Activated CD8-positive, alpha-beta memory T cell treated with anti-CD3 and anti-CD28 coated beads for 24 hours (primary cell): ENCODE results near the gene TBX1.

Source experiments
- DNase-seq: peaks from one replicate; pipeline ENCODE4 v3.0.0-alpha.2; 2020

TBX1 gene

DNA sequence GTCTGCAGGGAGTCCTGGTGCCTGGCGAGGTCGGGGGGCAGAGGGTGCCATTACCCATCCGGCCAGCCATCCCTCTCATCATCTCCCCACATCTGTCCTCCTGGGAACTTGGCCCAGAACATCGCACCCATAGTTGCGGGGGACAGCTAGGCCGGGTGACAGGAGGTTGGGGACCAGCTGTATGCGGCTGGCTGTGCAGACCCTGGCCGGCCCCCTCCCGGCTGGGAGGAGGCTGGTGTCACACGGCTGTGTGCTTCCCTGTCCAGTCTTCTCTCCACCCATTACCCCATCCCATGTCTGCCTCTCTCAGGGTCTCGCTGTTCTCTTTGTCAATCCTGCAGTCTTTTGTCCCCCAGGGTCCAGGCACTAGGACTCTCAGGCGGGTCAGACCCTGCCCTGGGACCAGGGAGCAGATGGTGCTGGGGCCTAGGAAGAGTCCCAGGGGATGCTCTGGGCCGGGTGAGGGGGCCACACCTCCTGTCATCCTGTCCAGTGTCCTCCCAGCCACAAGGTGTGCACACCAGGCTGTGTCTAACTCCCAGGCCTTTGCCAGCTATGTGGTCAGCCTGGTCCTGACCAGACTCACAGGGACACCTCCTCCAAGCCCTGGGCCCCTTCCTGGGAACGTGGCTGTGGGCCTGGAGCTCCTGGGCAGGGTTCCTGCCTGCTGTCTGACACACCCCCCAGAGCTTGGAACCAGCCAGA lies 6.4 kb upstream of the TBX1 start:
- DNase-seq = no peak

DNA sequence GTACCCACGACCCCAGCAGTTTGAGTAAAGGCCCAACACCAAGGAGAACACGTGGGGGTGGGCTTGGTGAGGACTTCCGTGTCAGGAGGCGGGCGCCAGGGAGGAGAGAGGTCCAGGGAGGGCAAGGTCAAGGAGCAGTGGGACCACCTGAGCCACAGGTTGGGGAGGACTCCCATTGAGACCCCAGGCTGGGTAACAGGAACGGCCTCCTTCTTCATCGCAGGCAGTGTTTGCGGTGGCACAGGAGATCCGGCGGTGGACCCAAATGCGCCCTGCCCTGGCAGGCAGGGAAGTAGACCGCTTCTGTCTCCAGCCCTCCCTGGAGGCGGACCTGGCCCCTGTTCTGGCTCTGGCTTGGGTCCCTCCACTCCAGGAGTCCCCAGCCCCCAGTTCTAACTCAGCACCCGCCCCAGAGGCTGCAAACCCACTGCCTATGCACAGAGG lies 5.9 kb upstream of the TBX1 start:
- DNase-seq = no peak

DNA sequence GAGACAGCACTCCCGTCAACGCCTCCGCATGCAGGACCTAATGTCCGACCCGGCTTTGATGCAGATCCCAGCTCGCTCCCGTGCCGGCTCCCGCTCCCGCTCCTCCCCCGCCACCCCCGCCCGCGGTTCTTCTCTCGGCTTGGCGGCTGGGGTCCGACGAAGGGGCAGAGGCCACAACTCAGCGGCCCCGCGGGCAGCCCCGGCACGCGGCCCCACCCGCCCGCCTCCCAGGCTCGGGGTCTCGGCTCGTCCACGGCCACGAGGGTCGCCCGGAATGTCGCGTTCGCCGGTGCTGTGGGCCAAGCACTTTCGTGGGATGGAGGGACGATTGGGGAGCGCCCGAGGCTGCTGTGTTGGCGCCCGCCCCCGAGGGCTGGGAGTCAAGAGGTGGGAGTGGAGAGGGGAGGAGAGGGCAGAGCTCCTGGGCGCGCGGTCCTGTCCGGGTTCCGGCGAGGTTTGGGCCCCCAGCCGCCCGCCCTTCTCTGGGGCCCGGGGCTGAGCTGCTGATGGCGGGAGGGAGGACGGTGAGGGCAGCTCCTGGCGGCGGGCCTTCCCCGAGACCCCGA lies 5.3 kb upstream of the TBX1 start:
- no peak for DNase-seq

DNA sequence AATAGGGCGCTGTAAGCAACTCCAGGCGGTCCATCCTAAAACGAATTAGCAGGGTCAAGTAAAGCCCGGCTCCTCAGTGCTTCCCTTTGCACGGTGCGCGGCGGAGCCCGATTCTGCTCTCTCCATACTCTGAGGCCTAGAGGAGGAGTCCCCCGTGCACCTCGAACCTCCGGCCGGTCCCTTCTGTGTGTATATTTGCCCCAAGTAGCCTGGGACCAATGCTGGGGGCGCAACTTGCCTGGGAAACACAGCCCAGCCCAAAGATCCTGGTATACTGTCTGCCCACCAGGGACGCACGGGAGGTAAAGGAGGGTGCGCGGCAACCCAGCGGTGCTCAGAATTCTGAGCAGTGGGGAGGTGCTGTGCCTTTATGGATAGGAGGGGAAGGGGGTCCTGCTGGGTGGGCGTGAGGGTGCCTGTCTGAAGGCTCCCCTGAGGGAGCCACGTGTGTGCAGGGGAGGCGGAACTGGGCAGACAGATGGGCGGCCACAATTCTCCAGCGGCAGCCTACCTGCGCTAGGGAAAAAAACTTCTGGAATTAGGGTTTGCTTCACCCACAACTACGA lies 4.8 kb upstream of the TBX1 start:
- DNase-seq = no peak

DNA sequence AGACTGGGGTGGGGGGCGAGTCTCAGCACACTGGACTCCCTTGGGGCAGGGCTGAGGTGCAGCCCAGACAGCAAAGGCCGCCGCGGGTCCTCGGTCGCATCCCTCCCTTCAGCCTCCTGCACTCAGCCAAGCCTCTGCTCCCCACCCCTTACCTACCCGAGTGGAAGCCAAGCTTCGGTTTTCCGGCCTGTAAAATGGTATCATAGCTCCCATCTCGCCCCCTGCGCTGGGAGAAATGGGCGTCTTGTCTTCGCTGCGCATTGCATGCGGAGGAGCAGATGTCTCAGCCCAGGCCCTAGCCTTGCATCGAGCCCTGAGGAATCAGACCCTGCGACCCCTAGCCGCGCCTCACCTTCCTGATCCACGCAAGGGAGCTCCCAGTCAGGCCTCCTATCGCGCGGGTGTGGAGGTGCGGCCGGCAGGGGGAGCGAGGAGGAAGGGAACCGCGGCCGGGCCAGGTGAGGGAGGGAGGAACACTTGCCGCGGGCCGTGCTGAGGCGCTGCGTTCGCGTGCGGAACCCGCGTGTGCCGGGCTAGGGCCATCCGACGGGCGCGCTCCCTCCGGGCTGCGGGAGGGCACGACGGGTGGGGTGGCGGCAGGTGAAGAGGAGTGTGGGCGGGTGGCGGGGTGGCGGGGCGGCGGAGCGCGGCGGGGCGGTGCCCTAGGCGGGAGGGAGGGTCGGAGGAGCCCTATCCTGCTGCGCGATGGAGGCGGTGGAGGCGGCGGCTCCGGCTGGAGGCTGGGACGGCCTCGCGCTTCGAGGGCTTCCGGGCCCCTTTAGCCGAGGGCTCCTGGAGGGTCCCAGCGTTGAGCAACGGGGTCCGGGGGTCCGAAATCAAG lies 4.1 kb upstream of the TBX1 start:
- peak; percentile 81 for DNase-seq

DNA sequence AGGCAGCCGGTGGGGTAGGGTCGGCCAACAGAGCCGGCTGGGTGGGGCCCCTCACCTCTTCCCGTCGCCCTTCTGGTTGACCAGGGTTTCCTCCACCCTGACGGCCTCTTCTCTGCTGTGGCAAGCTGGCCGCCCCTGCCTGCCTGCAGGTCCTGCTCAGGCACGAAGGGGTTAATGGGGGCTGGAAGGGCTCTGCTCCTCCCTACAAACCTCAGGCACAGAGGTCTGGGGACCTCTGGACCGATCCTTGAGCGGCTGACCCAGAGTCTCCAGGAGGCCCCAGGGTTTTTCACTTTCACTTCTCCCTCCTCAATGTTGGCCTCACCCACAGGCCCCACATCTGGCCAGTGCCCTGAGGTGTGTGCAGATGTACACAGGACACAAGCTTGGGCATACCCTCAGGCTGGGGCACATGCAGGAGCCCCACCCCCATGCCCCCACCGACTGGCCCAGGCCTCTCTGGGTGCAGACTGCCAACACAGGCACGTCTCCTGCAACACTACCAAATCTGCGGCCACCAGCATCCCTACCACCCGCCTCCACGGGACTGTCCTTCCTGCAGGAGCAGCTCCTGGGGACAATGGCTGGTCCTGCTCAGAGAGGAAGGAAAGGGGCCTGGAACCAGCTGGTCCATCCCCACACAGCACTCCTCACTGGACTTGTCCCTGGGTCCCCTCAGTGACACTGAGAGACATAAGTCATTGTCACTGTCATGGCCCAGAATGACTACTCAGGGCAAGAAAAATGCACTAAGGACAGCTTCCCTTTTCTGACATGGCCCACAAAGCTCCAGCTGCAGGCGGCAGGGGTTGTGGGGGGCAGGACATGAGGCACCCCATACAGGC lies 3.2 kb upstream of the TBX1 start:
- DNase-seq = no peak

DNA sequence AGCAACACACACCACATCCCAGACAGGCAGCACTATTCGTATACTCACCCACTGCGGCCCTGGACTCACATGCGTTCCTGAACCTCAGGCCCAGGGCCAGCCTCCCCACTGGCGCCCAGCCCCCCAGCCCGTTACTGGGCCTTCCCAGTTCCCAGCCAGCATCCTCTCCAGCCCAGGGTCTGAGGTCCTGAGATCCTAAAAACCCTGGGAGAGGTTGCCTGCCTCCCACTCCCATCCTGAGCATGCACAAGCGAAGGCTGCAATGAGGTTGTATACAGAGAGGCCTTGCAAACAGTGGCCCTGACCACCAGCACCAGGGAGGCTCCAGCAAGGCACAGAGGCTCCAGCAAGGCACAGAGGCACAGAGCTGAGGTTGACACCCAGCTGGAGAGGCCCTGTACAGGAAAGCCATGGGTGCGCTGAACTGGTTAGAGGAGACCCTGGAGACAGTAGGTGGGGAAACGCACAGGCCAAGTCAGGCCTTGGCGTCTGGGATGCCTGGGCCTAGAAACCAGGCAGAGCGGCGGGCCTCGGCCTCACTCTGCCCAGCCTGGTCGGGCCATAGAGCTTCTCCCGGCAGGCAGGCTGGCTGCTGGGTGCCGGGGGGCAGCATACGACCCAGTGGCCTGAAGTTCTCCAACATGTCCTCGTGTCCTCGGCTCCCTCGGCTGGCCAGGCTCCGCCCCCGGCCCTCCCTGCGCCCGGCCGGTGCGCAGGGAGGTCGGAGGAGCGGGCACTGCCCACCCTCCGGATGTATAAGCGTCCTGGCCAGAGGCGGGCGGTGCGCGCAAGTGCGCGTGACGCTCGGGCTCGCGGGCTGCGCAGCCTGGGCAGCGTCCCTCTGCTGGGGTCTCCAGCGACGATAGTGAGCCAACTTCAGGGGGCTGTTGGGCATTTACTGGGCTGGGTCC lies 2.3 kb upstream of the TBX1 start:
- no peak for DNase-seq

DNA sequence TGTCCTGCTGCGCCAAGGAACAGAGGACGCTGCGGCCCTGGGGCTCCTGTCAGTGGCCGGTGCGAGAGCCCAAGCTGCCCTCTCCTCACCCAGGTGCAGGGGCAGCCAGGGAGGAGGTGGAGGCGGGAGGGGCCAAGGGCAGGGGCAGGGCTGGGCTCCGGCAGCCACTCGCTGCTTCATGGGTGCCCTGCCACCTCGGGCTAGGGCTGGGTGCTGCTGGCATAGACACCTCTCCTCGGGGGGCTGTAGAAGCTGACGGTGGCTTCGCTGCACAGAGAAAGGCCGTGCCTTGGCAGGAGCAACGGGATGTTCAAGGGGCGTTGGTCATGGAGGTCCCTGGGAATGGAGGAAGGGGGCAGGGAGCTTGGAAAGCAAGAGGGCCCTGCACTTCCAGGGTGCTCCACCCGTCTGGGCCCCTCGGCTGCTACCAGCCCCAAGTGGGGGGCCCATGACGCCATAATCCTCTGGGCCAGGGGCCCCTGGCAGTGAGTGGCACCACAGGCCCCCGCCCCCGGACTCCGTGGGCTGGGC lies 1.6 kb upstream of the TBX1 start:
- DNase-seq = no peak

DNA sequence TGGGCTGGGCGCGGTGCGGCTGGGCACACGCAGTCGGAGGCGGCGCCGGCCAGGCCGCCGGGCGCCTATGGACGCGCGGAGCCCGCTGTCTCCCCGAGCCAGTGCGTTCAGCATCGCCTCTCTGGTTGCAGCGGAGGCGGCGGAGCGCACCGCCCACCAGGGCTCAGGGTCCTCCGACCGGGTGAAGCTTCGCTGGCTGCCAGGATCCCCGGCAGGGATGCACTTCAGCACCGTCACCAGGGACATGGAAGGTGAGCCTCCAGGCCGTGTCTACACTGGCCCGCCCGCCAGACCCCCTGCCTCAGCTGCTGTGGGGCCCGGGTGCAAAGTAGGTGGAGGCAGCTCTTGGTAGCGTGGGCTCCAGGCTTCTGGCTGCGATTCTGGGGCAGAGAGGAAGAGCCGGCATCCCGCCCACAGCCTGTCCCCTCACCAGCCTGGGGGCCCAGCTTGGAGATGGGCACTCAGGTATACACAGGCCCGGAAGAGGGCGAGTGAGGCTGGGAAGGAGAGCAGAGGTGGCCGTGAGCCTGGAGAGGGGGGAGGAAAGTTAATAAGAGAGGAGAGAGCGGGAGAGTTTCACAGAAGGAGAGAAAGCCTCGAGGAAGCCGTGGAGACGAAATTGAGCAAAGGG lies 1.0 kb upstream of the TBX1 start:
- DNase-seq = no peak

DNA sequence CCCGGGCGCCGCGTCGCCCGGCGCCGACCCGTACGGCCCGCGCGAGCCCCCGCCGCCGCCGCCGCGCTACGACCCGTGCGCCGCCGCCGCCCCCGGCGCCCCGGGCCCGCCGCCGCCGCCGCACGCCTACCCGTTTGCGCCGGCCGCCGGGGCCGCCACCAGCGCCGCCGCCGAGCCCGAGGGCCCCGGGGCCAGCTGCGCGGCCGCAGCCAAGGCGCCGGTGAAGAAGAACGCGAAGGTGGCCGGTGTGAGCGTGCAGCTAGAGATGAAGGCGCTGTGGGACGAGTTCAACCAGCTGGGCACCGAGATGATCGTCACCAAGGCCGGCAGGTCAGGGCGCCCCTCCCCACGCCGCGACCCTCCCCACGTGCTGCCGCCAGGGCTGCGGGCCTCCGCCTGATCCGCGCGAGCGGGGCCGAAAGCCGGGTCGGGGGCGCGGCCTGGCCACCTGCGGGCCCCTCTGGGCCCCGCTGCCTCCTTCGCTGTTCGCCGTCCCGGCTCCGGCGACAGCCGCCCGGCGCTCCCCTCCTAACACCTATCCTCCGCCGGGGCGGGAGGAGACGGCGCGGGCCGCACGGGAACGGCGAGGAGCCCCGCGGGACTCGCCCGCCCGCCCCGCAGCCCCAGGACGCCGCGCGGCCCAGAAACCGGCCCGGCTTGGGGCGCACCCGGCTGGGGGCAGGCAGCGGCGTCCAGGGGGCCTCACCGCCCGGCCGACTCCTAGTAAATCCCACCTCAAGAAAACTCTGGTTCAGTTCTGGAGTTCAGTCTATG lies 560 bp downstream of the TBX1 start:
- no peak for DNase-seq

DNA sequence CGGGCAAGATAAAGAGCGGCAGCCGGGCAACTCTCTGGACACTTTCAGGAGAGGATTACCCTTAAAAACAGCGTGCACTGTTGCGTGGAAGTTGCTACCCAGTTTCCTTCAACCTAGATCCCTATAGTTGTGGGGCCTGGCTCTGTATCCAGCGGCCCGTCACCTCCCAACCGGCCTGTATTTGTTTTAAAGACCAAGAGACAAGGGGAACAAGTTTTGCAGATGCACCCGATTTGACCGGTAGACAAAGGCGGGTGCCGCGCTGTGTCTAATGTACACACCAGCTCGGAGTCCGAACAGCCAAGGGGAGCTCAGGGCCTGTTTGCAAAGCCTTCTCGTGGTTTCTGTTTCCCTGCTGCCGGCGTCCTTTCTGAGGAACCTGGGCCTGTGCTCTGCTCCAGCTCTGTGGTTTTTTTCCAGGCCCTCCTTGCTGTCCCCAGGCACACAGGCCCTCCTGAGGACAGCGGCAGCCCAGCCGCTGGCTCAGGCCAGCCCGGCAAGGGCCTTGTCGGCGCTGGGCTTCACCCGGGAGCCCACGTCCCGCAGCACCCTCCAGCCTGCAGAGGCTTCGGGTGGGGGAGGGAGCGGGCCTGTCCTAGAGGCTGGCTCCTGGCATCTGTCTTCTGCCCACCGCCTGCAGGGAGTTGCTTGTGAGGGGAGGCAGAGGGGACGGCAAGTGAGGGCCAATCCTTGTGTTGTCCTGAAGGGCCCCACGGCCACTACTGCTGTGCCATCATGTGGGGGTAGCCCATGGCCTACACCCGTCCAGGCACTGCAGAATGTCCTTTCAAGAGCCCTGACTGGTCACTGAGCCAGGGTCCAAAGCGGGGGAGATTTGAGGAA lies 1.4 kb downstream of the TBX1 start:
- DNase-seq = no peak

DNA sequence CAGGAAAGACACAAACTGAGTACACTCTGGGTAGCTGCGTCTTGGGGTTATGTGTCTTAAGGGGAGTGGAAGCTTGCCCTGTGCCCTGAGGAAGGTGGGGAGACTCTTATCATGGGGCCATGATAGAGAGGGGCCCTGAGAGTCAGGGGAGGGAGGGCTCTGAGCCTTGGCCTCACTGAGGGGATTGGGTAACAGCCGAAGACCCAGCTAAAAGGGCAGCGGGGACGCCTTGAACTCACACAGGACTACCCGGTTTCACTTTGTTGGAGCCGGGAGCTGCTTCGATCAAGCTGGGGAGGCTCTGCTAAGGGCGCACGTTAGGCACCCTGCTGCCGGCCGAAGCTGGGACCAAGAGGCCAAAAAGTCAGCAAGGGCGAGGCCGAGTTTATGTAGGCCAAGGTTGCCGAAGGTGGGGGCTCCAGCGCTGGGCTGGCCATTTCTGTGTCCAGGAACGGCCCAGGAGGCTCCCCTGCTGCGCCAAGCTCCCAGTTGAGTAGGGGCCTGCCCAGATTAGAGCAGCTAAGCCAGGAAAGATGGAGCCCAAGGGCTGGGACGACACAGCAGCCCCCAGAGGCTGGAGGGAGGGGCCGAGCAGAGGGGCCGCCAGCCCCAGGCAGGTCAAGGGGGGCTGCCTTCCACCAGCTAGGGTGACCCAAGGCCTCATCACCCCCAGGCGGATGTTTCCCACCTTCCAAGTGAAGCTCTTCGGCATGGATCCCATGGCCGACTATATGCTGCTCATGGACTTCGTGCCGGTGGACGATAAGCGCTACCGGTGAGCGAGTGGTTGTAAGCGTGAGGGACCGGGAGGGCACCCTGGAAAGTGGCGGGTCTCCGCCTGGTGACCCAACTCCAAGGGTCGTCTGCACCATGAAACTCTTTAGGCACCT lies 2.2 kb downstream of the TBX1 start:
- DNase-seq = no peak

DNA sequence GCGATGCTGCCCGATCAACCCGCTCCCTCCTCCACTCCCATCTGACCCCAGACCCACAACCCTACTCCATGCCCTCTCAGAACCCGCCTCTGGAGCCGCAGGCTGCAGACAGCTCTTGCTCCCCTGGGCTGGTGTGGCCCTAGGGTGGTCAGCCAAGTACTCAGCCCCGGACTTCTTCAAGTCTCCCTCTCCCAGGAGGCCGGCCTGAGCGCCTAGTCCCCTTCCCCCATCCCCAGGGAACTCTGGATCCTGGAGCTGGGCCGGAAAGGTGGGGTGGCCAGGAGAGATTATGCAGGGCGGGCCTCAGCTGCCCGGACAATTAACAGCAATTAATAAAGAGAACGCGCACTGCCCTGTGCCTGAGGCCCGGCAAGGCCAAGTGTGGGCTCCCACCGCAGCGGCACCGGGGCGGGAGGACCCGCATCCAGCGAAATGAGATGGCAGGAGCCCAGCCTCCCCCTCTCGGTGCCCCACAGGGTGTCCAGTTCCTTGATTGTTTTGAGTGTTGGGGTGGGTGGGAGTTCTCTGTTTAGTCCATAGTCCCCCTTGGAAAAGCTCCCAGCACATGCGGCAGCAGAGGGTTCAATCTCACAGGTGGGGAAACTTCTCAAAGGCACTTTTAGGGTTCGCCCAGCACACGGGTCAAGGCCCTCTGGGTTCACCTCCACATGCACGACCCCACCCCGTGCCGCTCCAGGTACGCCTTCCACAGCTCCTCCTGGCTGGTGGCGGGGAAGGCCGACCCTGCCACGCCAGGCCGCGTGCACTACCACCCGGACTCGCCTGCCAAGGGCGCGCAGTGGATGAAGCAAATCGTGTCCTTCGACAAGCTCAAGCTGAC lies 3.1 kb downstream of the TBX1 start:
- DNase-seq = no peak

DNA sequence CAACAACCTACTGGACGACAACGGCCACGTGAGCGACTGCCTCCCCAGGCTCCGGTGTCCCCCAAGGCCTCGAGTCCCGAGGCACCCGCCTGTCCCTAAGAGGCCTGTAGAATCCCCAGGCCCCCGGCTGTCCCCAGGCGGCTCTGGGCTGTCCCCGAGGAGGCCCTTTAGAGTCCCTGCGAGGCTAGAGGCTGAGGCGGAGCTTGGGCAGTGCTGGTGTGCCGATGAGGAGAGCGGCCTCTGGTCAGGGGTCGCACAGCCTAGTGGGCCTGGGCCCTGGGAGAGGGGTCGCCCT lies 3.7 kb downstream of the TBX1 start:
- DNase-seq = no peak

DNA sequence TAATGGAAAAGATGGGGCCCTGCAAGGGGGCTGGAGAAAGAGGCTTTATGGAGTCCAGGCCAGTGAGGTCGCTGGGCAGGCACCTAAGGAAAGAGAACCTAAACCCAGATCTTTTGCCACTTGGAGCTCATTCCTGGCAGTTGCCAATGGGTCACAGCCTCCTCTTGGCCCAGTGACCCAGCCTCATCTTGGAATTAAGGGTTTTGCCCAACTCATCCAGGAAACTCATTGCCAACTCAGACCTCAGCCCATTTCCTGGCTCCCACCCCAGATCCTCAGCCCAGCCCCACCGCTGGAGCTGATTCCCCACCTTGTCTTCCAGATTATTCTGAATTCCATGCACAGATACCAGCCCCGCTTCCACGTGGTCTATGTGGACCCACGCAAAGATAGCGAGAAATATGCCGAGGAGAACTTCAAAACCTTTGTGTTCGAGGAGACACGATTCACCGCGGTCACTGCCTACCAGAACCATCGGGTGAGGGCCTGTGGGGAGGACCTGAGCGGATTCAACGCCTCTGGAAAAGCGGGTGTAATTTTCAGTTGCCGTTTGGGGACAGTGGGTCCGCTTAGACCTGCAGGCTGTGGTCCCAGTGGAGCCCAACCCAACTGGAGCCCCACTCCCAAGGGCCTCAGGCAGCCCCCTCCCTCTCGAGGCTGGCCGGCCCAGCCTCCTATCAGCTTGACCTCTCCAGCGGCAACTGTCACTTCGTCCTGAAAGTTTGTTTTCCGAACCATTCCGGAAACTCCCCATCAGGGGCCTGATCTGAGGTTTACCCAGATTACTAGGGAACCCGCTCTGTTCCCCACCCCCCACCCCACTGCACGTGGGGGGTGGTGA lies 4.3 kb downstream of the TBX1 start:
- no peak for DNase-seq

DNA sequence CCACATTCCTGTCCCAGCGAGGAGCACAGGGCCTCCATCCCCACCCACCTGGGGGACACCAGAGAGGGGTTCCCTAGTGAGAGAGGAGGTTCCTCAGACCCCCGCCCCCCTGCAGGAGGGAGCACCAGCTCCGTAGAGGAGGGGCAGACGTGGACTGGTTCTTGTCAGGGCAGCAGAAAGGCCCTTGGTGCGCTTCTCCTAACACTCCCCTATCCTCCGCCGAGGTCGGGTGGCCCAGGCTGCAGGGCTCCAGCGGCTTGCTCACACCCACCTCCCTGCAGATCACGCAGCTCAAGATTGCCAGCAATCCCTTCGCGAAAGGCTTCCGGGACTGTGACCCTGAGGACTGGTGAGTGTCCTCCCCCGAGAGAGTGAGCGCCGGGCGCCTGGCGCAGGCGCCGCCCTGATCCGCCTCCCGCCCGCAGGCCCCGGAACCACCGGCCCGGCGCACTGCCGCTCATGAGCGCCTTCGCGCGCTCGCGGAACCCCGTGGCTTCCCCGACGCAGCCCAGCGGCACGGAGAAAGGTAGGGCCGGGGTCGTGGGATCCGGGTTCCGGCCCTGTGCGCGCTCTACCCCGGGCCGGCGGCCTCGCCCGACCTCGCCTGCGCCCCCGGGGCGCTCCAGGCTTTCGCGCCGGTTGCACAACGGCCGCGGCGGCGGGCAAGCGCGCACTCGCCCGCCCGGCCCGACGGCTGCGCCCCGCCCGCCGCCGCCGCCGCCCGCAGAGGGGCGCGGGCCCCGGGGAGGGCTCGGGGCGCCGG lies 5.1 kb downstream of the TBX1 start:
- DNase-seq = no peak
